Vagina (tissue), 2 donors: ENCODE measurements around the gene TBX4.

Source experiments
- POLR2A ChIP-seq, 2 donors: fragments of 450-650 bp; IDR thresholded peaks; one replicate each; pipeline ENCODE4 v1.6.1; 2017; ENCODE audit warnings: antibody characterized with exemption in 2 of 2, mild to moderate bottlenecking in 2 of 2, moderate library complexity in 2 of 2
- POLR2AphosphoS5 ChIP-seq, 2 donors: sonication (generic); formaldehyde crosslinking; IDR thresholded peaks; one replicate each; pipeline ENCODE4 v1.9.0; 2017; ENCODE audit warnings: antibody characterized with exemption in 2 of 2, mild to moderate bottlenecking in 2 of 2, low read depth in 1 of 2; ENCODE audit not compliant: insufficient read depth in 1 of 2
- TF ChIP-seq, protein P1 (sequence below), 3 experiments: fragments of 450-650 bp in 2 of 3; fragments of 200-600 bp in 1 of 3; sonication (generic) in 1 of 3; IDR thresholded peaks; one replicate each; pipeline ENCODE4 v1.5.1; 2017 to 2019; ENCODE audit warnings: antibody characterized with exemption in 3 of 3, mild to moderate bottlenecking in 2 of 3, moderate library complexity in 2 of 3

DNA sequence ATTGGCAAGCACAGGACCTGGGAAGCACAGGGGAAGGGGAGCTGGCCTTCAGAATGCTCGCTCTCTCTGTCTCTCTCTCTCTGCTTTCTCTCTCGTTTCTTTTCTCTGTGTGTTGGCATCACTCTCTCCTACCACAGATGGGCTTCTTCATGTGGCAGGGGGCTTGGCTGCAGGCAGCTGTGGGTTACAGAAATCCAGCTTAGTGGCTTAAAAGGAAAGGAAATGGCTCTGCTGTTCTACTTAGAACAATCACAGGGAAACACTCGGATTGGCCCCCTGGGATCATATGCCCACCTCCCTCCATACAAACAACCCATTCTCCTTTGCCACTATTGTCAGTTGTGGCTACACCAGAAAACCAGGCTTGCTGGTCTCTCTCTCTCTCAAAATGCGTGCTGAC lies 32.2 kb upstream of the TBX4 start:
- TF ChIP-seq, protein P1, sequence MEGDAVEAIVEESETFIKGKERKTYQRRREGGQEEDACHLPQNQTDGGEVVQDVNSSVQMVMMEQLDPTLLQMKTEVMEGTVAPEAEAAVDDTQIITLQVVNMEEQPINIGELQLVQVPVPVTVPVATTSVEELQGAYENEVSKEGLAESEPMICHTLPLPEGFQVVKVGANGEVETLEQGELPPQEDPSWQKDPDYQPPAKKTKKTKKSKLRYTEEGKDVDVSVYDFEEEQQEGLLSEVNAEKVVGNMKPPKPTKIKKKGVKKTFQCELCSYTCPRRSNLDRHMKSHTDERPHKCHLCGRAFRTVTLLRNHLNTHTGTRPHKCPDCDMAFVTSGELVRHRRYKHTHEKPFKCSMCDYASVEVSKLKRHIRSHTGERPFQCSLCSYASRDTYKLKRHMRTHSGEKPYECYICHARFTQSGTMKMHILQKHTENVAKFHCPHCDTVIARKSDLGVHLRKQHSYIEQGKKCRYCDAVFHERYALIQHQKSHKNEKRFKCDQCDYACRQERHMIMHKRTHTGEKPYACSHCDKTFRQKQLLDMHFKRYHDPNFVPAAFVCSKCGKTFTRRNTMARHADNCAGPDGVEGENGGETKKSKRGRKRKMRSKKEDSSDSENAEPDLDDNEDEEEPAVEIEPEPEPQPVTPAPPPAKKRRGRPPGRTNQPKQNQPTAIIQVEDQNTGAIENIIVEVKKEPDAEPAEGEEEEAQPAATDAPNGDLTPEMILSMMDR (IDR thresholded peaks at IDR 0.05), result no peak
- TF ChIP-seq POLR2AphosphoS5 (IDR thresholded peaks at IDR 0.05; ENCODE audit: insufficient read depth in 1 of 2, low read depth in 1 of 2), result no peak
- no peak for TF ChIP-seq POLR2A (IDR thresholded peaks at IDR 0.05)
